Stimulated activated CD4-positive, alpha-beta T cell treated with anti-CD3 and anti-CD28 coated beads, Interleukin-12 subunit alpha, Interleukin-12 subunit beta, amount 100 ng/mL, for 48 hours (primary cell): ENCODE data around the gene PTDSS2.

ENCODE experiments used
- DNase-seq, 3 donors: peaks; one replicate each; pipeline ENCODE4 v3.0.0-alpha.2; 2020; ENCODE audit warnings: low read depth in 2 of 3, low spot score in 1 of 3

Gene PTDSS2

DNA sequence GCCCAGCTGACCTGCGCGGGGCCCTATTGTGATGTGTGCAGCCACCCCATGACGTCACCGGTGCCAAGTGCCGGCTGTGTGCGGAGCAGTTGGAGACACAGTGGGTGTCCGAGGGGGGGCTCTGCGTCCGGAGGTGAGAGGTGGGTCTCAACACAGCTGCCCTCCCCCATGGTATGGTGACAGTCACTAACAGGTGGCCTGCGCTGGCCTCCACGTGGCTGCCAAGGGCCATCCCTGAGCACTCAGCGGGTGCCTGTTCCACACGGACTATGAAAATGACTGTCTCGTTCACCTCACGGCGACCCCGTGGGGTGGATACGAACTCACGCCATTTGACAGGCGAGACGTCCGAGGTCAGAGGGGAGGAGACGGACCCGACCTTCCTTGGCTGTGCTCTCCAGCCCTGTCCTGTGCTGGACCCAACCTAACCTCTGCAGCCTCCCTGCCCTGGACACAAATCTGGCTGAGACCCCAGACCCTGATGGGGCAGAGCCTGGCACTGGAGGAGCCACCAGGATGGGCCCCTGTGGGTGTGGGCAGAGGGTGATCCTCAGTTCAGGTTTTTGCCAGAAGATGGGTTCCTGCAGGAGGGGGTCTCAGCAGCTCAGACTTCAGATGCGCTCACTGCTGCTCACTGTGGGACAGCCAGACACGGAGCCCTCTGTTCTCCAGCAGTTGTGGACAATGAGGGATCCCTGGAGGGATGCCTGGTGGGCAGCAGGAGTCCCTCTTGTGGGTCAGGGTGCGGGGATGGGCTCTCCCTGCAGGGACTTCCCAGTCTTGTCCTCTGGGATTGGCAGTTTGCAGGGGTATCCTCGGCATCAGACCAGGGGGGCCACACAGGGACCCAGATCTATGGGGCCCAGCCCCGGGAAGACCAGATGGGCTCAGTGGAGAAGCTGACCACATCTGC lies 79.0 kb downstream of the PTDSS2 start:
- DNase-seq = no peak

DNA sequence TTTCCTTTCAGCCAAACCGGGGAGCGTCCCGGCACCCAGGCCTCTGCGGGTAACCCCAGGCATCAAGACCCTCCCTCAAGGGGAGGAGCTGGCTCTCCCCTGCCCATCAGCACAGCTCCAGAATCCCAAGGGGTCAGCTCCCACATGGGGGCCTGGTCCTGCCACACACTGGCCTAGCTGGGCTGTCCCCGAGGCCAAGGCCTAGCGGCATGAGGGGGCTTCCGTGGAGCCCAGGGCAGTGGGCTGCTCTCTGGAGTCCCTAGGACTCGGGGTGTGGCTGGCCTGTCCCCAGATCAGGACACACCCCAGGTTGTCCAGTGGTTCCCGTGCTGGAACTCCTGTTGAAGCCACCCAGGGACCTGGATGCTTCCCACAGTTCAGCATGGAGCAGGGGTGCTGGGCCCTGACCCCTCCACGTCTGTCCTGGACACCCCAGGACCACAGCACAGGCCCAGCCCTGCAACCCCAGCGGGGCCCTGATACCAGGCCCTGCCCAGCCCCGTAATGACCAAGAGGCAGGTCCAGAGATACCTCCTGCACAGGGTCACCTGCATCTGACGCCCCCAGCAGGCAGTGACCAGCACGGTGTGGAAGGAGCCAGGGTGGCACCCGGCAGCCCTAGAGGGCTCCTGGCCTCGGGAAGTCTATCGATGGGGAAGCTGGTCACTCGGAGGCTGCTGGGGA lies 79.8 kb downstream of the PTDSS2 start:
- DNase-seq = no peak

DNA sequence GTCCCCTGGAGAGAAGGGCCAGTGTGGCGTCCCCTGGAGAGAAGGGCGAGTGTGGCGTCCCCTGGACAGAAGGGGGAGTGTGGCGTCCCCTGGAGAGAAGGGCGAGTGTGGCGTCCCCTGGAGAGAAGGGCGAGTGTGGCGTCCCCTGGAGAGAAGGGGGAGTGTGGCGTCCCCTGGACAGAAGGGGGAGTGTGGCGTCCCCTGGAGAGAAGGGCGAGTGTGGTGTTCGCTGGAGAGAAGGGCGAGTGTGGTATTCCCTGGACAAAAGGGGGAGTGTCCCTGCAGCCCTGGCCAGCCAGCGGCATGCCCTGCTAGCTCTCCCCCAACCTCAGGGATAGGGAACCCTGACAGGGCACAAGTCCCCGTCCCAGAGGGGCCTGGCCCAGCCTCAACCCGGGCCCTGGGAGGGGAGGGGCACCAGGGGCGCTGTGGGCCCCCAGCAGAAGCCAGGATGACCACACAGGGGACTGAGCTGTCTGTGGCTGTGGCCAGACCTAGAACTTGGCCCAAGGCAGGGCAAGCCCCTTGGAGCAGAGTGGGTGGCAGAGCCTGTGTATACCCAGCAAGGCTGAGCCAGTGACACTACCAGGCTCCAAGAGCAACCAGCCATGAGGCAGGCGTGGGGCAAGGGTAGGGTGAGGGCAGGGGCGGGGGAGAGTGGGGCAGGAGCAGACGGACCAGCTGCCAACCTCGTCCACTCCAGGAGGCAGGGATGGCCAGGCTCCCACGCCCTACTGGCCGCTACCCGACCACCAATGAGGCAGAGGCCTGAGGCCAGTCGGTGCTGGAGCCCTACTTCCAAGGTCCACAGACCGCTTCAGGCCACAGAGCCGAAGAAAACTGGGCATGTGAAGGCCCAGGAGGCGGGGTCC lies 81.1 kb downstream of the PTDSS2 start:
- DNase-seq = no peak

DNA sequence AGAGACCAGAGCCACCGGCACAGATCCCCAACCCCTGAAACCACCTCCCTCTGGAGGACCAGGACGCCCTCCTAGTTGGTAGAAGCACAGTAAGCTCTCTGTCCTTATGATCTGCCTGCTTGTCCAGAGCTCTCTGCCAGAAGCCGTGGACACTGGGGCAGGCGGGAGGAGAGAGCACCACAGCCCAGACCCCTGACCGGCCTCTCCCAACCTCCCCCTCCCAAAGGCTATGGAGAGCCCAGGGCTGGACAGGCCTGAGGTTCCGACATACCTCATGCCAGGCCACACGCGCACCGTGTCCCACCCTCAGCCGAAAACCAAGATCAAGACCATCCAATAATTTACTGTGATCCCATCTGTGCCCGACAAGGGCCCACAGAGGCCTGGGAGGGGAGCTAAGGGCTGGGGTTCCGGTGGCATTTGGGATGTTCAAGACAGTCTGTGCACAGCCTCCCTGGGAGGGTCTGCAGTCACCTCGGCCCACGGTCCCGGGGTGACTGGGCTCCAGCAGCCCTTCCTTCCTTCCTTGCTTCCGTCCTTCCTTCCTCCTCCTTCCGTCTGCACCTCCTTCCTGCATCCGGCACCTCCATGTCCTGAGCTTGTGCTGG lies 81.9 kb downstream of the PTDSS2 start:
- no peak for DNase-seq

DNA sequence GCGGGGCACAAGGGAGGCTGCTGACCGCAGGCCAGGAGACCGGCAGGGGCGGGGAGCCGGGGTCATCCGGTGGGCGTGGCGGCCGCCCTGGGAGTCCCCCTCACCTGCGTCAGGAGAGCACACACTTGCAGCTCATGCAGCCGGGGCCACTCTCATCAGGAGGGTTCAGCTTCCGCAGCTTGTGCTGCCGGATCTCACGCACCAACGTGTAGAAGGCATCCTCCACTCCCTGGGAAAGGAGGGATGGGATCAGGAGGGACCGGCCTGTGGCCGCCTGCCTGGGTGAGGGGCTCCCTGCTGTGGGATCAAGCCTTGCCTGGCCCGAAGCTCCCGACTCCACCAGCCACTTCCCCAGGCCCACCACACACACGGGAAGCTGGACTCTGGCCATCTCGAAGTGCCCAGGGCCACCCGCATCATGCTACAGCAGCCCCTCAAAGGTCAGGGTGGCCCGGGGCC lies 82.5 kb downstream of the PTDSS2 start:
- no peak for DNase-seq

DNA sequence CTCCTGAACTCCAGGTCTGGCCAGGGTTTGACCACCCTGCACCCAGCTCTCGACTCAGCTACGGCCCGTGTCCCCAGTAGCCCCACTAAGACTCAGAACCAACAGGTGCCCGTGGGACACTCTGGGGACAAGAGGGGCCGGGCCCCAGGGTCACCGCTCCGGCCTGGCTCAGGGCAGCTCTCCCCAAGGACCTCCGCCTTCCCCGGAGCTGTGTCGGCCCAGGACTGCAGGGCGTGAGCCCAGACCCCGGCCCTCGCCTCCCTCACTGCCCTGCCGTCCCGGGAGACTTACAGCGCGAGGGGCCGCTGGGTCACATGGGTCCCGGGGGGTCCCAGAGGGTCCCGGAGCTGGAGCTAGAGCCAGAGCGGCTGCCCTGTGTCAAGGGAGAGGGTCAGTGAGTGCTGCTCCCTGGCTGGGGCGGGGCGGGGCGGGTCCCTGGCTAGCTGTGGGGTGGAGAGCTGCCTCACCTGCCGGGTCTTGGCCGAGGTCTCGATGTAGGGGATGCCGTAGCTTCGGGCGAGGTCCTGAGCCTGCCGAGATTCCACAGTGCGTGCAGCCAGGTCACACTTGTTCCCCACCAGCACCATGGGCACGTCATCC lies 83.0 kb downstream of the PTDSS2 start:
- DNase-seq = no peak

DNA sequence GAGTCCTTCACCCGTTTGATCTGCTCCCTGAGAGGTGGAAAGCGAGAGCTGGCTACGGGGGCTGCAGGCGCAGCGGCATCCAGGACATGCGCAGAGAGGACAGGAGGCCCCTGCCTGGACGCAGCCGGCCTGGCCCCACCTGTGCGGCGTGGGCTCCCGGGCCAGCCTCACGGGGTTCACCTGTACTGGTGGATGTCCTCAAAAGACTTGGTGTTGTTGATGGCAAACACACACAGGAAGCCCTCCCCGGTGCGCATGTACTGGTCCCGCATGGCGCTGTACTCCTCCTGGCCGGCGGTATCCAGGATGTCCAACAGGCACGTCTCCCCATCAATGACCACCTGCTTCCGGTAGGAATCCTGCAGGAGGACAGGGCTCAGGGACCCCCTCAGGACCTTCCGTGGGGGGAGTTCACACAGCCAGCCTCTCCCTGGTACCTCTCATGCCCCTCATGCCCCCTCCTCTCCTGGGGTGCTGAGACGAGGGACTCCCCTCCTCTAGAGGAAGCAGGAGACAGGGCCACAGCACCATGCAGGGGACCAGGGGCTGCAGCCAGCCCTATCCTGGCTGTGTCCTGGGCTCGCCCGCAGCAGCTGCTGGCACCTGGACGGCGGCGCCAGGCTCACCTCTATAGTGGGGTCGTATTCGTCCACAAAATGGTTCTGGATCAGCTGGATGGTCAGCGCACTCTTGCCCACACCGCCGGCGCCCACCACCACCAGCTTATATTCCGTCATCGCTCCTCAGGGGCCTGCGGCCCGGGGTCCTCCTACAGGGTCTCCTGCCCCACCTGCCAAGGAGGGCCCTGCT lies 83.7 kb downstream of the PTDSS2 start:
- no peak for DNase-seq

DNA sequence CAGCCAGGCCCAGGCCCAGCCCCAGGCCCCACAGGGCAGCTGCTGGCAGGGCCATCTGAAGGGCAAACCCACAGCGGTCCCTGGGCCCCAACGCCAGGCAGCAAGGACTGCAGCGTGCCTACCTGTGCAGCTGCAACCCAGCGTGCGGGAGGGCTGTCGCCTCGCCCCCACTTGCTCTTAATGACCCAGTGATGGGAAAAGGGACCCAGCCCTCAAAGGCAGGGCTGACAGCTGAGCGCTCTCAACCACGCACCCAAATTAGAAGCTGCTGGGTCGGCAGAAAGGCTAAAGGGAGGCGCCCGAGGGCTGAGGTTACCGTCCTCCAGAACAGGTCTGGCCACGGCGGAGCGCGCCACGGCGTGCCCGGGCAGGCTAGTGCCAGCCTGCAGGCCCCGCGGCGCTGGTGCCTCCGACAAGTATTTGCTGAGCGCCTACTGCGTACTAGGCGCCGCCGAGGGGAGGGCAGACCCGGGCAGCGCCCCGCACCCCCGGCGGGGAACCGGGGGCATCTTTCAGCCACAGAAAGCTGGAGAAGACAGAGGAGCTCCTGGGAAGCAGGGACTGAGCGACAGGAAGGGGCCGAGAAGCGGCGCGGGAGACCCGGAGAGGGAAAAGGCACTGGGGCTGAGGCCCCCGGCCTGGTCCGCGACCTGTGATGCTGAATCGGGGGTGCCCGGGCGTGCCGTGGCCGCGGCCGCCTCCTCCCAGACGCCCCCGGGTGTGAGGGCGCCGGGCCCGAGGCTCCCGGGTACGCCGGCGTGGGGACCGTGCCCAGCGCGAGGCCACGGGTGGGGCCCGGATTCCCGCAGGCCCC lies 84.5 kb downstream of the PTDSS2 start:
- no peak for DNase-seq

DNA sequence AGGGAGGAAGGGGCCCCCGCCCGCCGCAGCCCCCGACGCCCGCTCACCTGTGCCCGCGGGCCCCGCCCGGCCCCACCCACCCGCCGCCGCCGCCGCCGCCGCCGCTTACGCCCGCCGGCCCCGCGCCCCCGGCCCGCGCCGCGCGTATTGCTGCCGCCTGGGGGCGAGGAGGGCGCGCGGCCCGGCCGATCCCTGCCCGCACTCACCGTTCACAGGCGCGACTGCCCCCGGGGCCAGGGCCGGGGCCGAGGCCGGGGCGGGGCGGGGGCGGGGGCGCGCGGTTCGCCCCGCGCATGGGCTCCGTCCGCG lies 85.1 kb downstream of the PTDSS2 start:
- no peak for DNase-seq

DNA sequence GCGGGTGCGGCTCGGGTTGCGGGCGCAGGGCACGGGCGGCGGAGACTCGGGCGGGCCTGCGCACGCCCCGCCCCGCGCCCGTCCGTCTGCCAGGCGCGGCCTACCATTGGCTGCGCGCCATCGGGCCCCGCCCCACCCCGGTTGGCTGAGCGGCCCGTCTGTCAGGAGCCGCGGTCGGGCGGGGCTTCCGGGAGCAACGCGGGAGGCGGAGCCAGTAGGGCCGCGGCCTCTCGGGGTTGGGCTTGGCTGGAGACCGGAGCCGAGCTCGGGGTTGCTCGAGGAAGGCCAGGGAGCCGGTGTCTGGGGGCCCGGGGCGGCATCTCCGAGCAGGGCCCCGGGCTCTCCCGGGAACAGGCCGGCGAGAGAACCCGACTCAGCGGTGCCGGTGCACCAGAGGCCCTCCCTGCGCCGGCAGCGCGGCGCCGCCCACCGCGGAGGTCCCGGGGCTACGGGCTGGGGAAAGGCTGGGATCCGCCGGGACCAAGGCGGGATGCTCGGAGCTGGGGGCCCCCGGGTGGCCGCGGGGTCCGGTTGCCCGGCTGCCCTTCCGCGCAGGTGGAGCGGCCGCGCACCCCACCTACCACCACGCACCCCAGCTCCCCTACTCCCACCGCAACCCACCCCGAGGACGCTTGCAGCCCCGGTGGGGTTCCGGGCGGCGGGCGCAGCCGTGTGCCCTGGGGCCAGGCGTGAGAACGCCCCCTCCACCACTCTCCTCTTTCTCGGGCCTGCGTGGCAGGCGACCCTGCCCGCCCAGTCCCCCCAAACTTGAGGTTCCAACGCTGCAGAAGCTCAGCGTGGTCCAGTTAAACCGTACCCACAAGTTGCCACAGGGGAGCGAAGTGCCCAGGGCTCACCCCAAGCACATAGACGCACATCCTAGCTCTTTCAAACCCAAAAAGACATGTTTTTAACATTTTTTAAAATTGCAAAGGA lies 85.7 kb downstream of the PTDSS2 start, which contains the start of gene HRAS:
HRAS (minus strand) TSS at position 58 of the 936 bp plus-strand sequence.
- DNase-seq = peak; percentile 87 to 94 (median 90)

DNA sequence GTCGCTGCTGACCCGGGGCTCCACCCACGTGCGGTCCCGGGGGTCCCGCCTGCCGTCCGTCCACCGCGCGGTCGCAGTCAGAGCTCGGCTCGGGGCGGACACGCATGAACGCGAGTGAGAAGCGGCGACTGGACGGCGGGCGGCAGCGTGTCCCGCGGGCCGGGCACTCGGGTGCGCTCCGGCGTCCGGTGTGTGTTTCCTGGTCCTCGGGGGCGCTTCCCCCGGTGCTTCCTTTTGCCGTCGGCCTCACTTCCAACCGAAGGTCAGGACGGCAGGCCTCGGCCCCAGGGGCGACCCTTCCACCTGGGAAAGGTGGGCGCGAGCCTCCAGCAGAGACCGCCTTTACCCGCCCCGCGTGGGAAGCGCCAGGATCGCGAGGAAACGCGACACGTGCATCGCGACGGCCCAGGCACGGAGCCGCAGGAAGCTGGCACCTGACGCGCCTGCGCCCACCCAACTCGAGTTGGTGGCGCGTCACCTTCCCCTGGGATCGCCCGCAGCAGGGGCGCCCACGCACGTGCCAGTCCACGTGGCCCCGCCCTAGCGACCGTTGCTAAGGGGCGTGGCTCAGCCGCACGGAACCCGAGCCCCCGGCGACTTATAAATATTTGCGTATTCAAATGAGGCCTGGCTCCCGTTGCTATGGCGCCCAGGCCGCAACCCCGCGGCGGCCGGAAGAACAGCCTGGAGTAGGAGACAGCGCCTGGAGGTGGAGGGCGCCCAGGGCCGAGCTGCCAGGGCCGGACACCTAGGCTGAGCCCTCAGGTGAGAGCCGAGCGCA lies 87.0 kb downstream of the PTDSS2 start, which contains the start of gene LRRC56:
LRRC56 (plus strand) TSS at position 687 of the 781 bp plus-strand sequence. CDS start 3,158 bp downstream, outside the sequence.
- peak; percentile 77 to 85 (median 80) for DNase-seq

DNA sequence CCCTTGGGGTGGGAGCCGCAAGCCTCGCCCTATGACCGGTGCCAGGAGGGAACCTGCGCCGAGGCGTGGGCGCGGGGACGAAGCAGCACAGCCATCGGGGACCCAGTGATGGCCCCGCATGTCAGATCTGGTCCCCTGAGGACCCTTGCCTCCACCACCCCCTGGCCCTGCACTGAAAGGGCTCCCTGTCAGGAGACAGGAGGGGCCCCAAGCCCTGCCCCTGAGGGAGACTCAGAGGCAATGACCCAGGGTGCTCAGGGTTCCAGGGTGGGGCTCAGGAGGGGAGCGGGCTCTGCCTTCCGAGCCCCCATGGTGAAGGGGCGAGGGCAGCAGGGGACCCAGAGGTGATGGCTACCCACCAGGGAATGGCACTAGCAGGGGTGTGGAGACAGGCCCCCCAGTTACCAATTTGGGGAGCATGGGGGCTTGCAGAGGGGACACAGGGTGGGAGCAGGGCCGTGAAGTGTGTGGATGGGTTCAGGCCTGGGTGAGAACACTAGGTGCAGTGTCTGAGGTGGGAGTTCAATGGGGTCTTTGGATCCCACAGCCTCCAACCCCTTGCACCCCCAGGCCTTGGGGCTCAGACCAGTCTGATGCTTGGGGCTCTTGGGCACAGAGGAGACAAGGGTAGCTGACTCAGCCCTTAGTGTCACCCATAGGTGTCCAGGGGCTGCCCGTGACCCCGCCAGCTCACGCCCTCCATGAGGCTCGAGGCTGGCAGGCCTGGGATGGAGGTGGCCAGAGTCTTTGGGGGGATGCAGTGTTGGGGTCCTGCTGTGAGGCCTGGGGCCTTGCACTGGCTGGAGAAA lies 87.7 kb downstream of the PTDSS2 start:
- DNase-seq = no peak

DNA sequence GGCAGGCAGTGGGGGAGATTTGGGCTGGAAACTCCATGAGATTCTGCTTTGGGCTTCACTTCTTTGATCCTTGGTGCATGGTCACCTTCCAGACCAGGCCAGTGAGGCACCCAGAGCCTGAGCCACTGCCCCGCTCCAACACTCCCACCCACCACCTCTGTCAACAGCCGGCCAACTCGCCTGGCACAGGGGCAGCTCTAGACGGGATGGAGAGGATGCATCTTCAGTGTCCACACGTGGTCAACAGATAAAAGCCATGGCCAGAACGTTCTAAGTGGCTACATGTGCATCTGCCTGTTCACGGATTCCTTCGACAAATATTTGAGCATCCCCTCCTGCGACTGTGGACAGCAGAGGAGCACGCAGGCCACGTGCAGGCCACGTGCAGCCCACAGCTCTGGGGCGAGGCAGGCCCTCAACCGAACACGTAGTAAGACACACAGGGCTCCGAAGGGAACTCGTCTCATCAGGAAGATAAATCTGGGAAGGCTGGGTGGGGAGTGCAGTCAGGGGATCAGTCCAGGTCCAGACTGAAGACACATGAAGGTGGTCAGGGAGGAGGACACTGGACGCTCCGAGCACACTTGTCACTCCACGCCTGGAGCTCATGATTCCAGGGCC lies 88.5 kb downstream of the PTDSS2 start:
- DNase-seq = no peak

DNA sequence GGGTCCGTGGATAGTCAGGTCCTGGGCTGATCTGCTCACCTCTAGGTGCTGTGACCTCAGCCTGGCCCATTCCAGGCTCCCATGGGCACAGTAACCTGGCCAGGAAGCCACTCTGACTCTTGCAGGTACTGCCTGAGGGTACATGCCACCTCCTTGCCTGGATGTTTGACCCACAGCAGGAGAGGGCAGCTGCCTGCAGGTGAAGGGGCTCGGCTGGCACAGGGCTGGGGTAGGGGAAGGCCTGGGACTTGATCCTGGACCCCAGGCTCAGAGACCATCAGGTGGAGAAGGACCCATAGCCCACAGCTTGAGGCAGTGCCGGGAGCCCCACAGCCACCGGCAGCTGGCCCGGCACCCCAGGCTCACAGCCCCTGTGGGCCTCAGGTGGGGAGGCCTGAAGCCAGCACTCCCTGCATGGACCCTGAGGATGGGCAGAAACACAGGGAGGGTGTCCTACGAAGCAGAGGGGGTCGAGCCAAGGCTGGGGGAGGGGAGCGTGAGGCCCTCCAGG lies 89.9 kb downstream of the PTDSS2 start:
- no peak for DNase-seq
